HG03159 (cell line): ENCODE results near the gene N4BP3.

ENCODE experiments used
- ATAC-seq: cut with Tn5 transposase; IDR thresholded peaks from one replicate; pipeline ENCODE4 v1.9.1; 2021; ENCODE audit warnings: mild to moderate bottlenecking, moderate library complexity; ENCODE audit not compliant: unreplicated experiment

Gene N4BP3

GRCh38 chr5:178103612-178104011, 9.7 kb upstream of the N4BP3 start:
- no peak for ATAC-seq

- ATAC-seq = no peak
Observed at GRCh38 chr5:178104492-178104891, 8.8 kb upstream of the N4BP3 start.

GRCh38 chr5:178106086-178106485, 7.2 kb upstream of the N4BP3 start:
- no peak for ATAC-seq

- no peak for ATAC-seq
Observed at GRCh38 chr5:178106556-178107239, 6.6 kb upstream of the N4BP3 start.

GRCh38 chr5:178107756-178108310, 5.5 kb upstream of the N4BP3 start:
- no peak for ATAC-seq

GRCh38 chr5:178108446-178108845, 4.9 kb upstream of the N4BP3 start:
- no peak for ATAC-seq

GRCh38 chr5:178108966-178109365, 4.4 kb upstream of the N4BP3 start:
- ATAC-seq = no peak

GRCh38 chr5:178110511-178110910, 2.8 kb upstream of the N4BP3 start:
- no peak for ATAC-seq

GRCh38 chr5:178111925-178112324, 1.4 kb upstream of the N4BP3 start:
- no peak for ATAC-seq

- no peak for ATAC-seq
Observed at GRCh38 chr5:178112545-178112944, 787 bp upstream of the N4BP3 start.

GRCh38 chr5:178113841-178114324, 551 bp downstream of the N4BP3 start:
- no peak for ATAC-seq

- ATAC-seq = no peak
Observed at GRCh38 chr5:178114325-178115135, 1.2 kb downstream of the N4BP3 start.

GRCh38 chr5:178115136-178115813, 1.9 kb downstream of the N4BP3 start:
- no peak for ATAC-seq

GRCh38 chr5:178115814-178116142, 2.4 kb downstream of the N4BP3 start:
- no peak for ATAC-seq

GRCh38 chr5:178116143-178116885, 3.0 kb downstream of the N4BP3 start:
- ATAC-seq = no peak

GRCh38 chr5:178117923-178118701, 4.8 kb downstream of the N4BP3 start:
- ATAC-seq = no peak

- no peak for ATAC-seq
Observed at GRCh38 chr5:178119915-178120606, 6.7 kb downstream of the N4BP3 start.

GRCh38 chr5:178120607-178121357, 7.5 kb downstream of the N4BP3 start:
- peak; percentile 83 for ATAC-seq
